ENCODE measurements around the gene CYFIP2.

DNA sequence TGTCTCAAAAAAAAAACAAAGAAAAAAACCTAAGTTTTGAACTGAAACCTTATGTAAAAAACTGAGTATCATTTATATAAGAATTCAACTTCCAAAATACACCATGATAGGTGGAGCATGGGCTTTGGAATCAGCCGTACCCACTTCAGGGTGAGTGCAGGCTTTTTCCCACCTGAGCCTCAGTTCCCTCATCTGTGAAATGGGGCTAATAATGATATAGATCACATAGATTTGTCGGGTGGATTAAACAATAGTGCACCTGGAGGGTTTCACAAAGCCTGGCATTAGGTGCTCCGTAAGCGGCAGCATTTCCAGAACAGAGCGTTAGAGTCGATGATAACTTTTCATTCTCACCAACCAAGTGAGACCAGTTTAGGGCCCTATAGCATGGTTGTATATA lies 91.9 kb downstream of the CYFIP2 start:
- TF ChIP-seq FOSL1 (IDR thresholded peaks at IDR 0.05; ENCODE audit: low read depth) (no peak), POLR2AphosphoS5 (IDR thresholded peaks at IDR 0.05; ENCODE audit: low read depth, low read length) (no peak), POLR2A (IDR thresholded peaks at IDR 0.05; ENCODE audit: borderline replicate concordance, extremely low read depth, insufficient read depth, insufficient read length) (no peak), RAD21 (IDR thresholded peaks at IDR 0.05; ENCODE audit: low read depth) (no peak), YY1 (IDR thresholded peaks at IDR 0.05; ENCODE audit: extremely low read depth, insufficient replicate concordance, low read depth, low read length) (no peak), SP1 (IDR thresholded peaks at IDR 0.05; ENCODE audit: low read depth) (no peak)
- TF ChIP-seq, protein P1, sequence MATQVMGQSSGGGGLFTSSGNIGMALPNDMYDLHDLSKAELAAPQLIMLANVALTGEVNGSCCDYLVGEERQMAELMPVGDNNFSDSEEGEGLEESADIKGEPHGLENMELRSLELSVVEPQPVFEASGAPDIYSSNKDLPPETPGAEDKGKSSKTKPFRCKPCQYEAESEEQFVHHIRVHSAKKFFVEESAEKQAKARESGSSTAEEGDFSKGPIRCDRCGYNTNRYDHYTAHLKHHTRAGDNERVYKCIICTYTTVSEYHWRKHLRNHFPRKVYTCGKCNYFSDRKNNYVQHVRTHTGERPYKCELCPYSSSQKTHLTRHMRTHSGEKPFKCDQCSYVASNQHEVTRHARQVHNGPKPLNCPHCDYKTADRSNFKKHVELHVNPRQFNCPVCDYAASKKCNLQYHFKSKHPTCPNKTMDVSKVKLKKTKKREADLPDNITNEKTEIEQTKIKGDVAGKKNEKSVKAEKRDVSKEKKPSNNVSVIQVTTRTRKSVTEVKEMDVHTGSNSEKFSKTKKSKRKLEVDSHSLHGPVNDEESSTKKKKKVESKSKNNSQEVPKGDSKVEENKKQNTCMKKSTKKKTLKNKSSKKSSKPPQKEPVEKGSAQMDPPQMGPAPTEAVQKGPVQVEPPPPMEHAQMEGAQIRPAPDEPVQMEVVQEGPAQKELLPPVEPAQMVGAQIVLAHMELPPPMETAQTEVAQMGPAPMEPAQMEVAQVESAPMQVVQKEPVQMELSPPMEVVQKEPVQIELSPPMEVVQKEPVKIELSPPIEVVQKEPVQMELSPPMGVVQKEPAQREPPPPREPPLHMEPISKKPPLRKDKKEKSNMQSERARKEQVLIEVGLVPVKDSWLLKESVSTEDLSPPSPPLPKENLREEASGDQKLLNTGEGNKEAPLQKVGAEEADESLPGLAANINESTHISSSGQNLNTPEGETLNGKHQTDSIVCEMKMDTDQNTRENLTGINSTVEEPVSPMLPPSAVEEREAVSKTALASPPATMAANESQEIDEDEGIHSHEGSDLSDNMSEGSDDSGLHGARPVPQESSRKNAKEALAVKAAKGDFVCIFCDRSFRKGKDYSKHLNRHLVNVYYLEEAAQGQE (IDR thresholded peaks at IDR 0.05; ENCODE audit: low read depth): no peak
- TF ChIP-seq, protein P2, sequence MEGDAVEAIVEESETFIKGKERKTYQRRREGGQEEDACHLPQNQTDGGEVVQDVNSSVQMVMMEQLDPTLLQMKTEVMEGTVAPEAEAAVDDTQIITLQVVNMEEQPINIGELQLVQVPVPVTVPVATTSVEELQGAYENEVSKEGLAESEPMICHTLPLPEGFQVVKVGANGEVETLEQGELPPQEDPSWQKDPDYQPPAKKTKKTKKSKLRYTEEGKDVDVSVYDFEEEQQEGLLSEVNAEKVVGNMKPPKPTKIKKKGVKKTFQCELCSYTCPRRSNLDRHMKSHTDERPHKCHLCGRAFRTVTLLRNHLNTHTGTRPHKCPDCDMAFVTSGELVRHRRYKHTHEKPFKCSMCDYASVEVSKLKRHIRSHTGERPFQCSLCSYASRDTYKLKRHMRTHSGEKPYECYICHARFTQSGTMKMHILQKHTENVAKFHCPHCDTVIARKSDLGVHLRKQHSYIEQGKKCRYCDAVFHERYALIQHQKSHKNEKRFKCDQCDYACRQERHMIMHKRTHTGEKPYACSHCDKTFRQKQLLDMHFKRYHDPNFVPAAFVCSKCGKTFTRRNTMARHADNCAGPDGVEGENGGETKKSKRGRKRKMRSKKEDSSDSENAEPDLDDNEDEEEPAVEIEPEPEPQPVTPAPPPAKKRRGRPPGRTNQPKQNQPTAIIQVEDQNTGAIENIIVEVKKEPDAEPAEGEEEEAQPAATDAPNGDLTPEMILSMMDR (IDR thresholded peaks at IDR 0.05 in 2 of 3, conservative IDR thresholded peaks at IDR 0.05 in 1 of 3; ENCODE audit: borderline replicate concordance in 1 of 3, insufficient read depth in 1 of 3, low read depth in 2 of 3, low read length in 2 of 3): no peak

Measured in HCT116 (cell line).